Kidney (tissue), 14 donors: ENCODE measurements around the gene OR10A6. TPM values are rescaled to one million over a fixed set of nuclear protein-coding genes. Genes with fewer than 3 reads are reported as not detected.
A peak's percentile ranks its signal among the peaks of the same experiment; 100 is the strongest.

Experiments used
- DNase-seq, 5 donors: peaks; one replicate each; pipeline ENCODE4 v3.0.0-alpha.2; 2013 to 2020
- FAIRE-seq: peaks from 2 replicates; lab custom pipeline; 2012; peaks lifted over from hg19 to GRCh38; lab: Jason Lieb, UNC
- H3K27ac ChIP-seq, 2 donors: one replicate each; pipeline ENCODE4 v1.7.0; 2013; ENCODE audit warnings: low read depth in 2 of 2, low read length in 2 of 2, inconsistent platforms in 1 of 2
- H3K27me3 ChIP-seq: one replicate; pipeline ENCODE4 v1.7.1; 2013; ENCODE audit warnings: low read length, inconsistent platforms; ENCODE audit not compliant: control insufficient read depth, insufficient read depth
- H3K36me3 ChIP-seq, 3 donors: one replicate each; pipeline versions ENCODE4 v1.7.0 to v1.7.1; 2013; ENCODE audit warnings: low read length in 3 of 3, control low read depth in 1 of 3, inconsistent platforms in 1 of 3; ENCODE audit not compliant: insufficient read depth in 3 of 3, control insufficient read depth in 2 of 3
- H3K4me1 ChIP-seq, 3 donors: one replicate each; pipeline versions ENCODE4 v1.7.0 to v1.7.1; 2013; ENCODE audit warnings: low read length in 3 of 3, inconsistent platforms in 1 of 3, low read depth in 1 of 3; ENCODE audit not compliant: control insufficient read depth in 2 of 3, insufficient read depth in 2 of 3
- H3K4me3 ChIP-seq, 3 donors: one replicate each; pipeline versions ENCODE4 v1.7.0 to v1.8.1; 2013; ENCODE audit warnings: low read length in 3 of 3, control low read depth in 1 of 3, inconsistent platforms in 1 of 3
- H3K9ac ChIP-seq, 3 donors: one replicate each; pipeline versions ENCODE4 v1.7.0 to v1.7.1; 2013; ENCODE audit warnings: low read length in 3 of 3, control low read depth in 1 of 3, inconsistent platforms in 1 of 3
- H3K9me3 ChIP-seq, 3 donors: one replicate each; pipeline versions ENCODE4 v1.7.0 to v1.7.1; 2013; ENCODE audit warnings: low read length in 3 of 3, control low read depth in 1 of 3, inconsistent platforms in 1 of 3; ENCODE audit not compliant: control insufficient read depth in 2 of 3, insufficient read depth in 1 of 3
- CTCF ChIP-seq: IDR thresholded peaks from 3 replicates; pipeline ENCODE4 v1.5.1; 2012; ENCODE audit warnings: mild to moderate bottlenecking, moderate library complexity, borderline replicate concordance; ENCODE audit not compliant: insufficient read depth; ENCODE audit errors: extremely low read depth
- intact Hi-C: fragments of 100-400 bp; cut with DNase I; formaldehyde crosslinking; loops from one replicate; pipeline ENCODE4 v1.11.1; 2022
- polyA plus RNA-seq: library from polyadenylated mRNA; stranded (reverse); fragments of 350-450 nt; fragmentation: Illumina TruSeq; extraction: RNeasy Lipid Tissue Mini Kit (QIAGEN cat#74804); gene quantifications from one replicate; pipeline ENCODE4 v1.2.3, GENCODE V29; 2014; ENCODE audit warnings: low read depth, low replicate concordance; ENCODE audit not compliant: insufficient read depth
- total RNA-seq: library from RNA; stranded (reverse); fragmentation: NEBNext Ultra II Directional; extraction: Animal tissue kit (Norgen Biotek cat#: 25700); gene quantifications from one replicate; pipeline ENCODE4 v1.2.1, GENCODE V29; 2021
- donor health status: control.
- donor health status: control.
- donor health status: control.
- donor health status: control.
- donor health status: control.
- donor health status: DM: yes; HTN: yes; CAD: no.
- donor health status: Normal renal cell carcinoma (clear cell type).

The OR10A6 gene
- total and polyA plus RNA-seq, 2 donors from 2014 or later, result not detected

GRCh38 chr11:7890417-7891172 is 40.5 kb downstream of the OR10A6 start:
- intact Hi-C loops, result loop anchor here (10.0 kb wide), 1 partner anchor 94 kb away; the partner anchor contains the start of gene EIF3F
- TF ChIP-seq CTCF, result no peak
- no peaks in the 10 kb centered on the region for H3K36me3 ChIP-seq
- no peaks in the 10 kb centered on the region for H3K27me3 ChIP-seq
- H3K9me3 ChIP-seq, result no peaks in the 10 kb centered on the region
- H3K4me3 ChIP-seq, result no peak overlapping the region
- no peak for FAIRE-seq
- peaks cover 0 to 18% (median 5%) of the 10 kb centered on the region in 3 donors for H3K4me1 ChIP-seq
- peak in 4 of 5 donors; percentile 58 to 90 (median 82) for DNase-seq
- peak overlapping the region in 1 of 3 donors; percentile 15 for H3K9ac ChIP-seq
- peak overlapping the region; percentile 25 to 36 for H3K27ac ChIP-seq

GRCh38 chr11:7889985-7890384 is 41.1 kb downstream of the OR10A6 start:
- Histone ChIP-seq H3K36me3 (no peaks in the 10 kb centered on the region), H3K4me3 (no peak overlapping the region), H3K9ac (peak overlapping the region in 1 of 3 donors; percentile 15), H3K9me3 (no peaks in the 10 kb centered on the region), H3K4me1 (peaks cover 0 to 18% (median 5%) of the 10 kb centered on the region in 3 donors), H3K27me3 (no peaks in the 10 kb centered on the region), H3K27ac (no peak overlapping the region)
- no peak for TF ChIP-seq CTCF
- FAIRE-seq (no peak), DNase-seq (no peak)
- intact Hi-C loops, result loop anchor here (10.0 kb wide), 1 partner anchor 95 kb away; the partner anchor contains the start of gene EIF3F

- no peak overlapping the region for H3K4me3 ChIP-seq
- DNase-seq (no peak), FAIRE-seq (no peak)
- no peaks in the 10 kb centered on the region for H3K4me1 ChIP-seq
- intact Hi-C loops, result no loop called here
- TF ChIP-seq CTCF, result no peak
- H3K27ac ChIP-seq, result no peak overlapping the region
- no peaks in the 10 kb centered on the region for H3K9me3 ChIP-seq
- no peaks in the 10 kb centered on the region for H3K36me3 ChIP-seq
- H3K27me3 ChIP-seq, result no peaks in the 10 kb centered on the region
- H3K9ac ChIP-seq, result no peak overlapping the region
Measured at GRCh38 chr11:7882860-7883259, 48.2 kb downstream of the OR10A6 start.

Other genes starting within 250 kb of the OR10A6 start
- gene OVCH2, start 224.8 kb downstream of the OR10A6 start, total RNA-seq, result 2.5 TPM
- 2.3 TPM for gene OVCH2, start 224.8 kb downstream of the OR10A6 start, polyA plus RNA-seq
- 0.25 TPM for gene OR5P2, start 134.3 kb downstream of the OR10A6 start, total RNA-seq
- gene OR5P2, start 134.3 kb downstream of the OR10A6 start, polyA plus RNA-seq, result not detected
- not detected for gene OR5P3, start 100.4 kb downstream of the OR10A6 start, total RNA-seq
- gene OR5P3, start 100.4 kb downstream of the OR10A6 start, polyA plus RNA-seq, result not detected
- gene OR10A3, start 10.4 kb upstream of the OR10A6 start, total RNA-seq, result not detected
- not detected for gene OR10A3, start 10.4 kb upstream of the OR10A6 start, polyA plus RNA-seq
- not detected for gene NLRP10, start 34.2 kb upstream of the OR10A6 start, total RNA-seq
- gene NLRP10, start 34.2 kb upstream of the OR10A6 start, polyA plus RNA-seq, result not detected
- gene EIF3F, start 56.1 kb upstream of the OR10A6 start, total RNA-seq, result 174 TPM
- 218 TPM for gene EIF3F, start 56.1 kb upstream of the OR10A6 start, polyA plus RNA-seq
- 6.8 TPM for gene TUB, start 149.9 kb upstream of the OR10A6 start, total RNA-seq
- 5.9 TPM for gene TUB, start 149.9 kb upstream of the OR10A6 start, polyA plus RNA-seq
- gene RIC3, start 237.8 kb upstream of the OR10A6 start, total RNA-seq, result 30.7 TPM
- gene RIC3, start 237.8 kb upstream of the OR10A6 start, polyA plus RNA-seq, result 10.5 TPM